ENCODE results near the gene SULF2. TPM values are rescaled to one million over a fixed set of nuclear protein-coding genes. Genes with fewer than 3 reads are reported as not detected.

SULF2 gene
- total RNA-seq, 1 donor from 2014 or later, result 62.1 TPM

DNA sequence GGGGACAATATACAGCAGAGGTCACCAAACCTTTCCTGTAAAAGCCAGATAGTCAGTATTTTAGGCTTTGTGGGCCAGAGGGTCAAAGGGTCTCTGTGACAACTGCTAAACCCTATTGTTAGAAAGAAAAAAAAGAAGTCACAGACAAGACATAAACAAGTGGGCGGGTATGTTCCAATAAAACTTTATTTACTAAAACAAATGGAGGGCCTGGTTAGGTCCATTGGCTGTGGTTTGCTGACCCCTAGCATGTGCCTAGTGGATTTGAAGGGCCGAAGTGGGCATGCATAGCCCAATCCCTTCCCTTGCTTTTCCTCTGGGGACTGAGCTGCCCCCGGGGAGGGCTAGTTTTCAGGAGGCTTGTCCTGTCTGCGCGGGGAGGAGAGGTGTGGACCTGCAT lies 78.9 kb downstream of the SULF2 start:
- H3K4me1 Mint-ChIP-seq (ENCODE audit: unreplicated experiment), result peaks cover 23% of the 10 kb centered on the region
- H3K9me3 Mint-ChIP-seq (ENCODE audit: unreplicated experiment), result no peaks in the 10 kb centered on the region
- peaks cover 4% of the 10 kb centered on the region for H3K36me3 Mint-ChIP-seq (ENCODE audit: low read depth, unreplicated experiment)
- no peak overlapping the region for H3K27ac Mint-ChIP-seq (ENCODE audit: unreplicated experiment)
- H3K27me3 Mint-ChIP-seq (ENCODE audit: unreplicated experiment), result peaks cover 4% of the 10 kb centered on the region
- DNase-seq (ENCODE audit: low spot score), result no peak
- TF ChIP-seq, protein P1, sequence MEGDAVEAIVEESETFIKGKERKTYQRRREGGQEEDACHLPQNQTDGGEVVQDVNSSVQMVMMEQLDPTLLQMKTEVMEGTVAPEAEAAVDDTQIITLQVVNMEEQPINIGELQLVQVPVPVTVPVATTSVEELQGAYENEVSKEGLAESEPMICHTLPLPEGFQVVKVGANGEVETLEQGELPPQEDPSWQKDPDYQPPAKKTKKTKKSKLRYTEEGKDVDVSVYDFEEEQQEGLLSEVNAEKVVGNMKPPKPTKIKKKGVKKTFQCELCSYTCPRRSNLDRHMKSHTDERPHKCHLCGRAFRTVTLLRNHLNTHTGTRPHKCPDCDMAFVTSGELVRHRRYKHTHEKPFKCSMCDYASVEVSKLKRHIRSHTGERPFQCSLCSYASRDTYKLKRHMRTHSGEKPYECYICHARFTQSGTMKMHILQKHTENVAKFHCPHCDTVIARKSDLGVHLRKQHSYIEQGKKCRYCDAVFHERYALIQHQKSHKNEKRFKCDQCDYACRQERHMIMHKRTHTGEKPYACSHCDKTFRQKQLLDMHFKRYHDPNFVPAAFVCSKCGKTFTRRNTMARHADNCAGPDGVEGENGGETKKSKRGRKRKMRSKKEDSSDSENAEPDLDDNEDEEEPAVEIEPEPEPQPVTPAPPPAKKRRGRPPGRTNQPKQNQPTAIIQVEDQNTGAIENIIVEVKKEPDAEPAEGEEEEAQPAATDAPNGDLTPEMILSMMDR (IDR thresholded peaks at IDR 0.05; ENCODE audit: unreplicated experiment), result no peak
- no peak overlapping the region for H3K4me3 Mint-ChIP-seq (ENCODE audit: unreplicated experiment)

DNA sequence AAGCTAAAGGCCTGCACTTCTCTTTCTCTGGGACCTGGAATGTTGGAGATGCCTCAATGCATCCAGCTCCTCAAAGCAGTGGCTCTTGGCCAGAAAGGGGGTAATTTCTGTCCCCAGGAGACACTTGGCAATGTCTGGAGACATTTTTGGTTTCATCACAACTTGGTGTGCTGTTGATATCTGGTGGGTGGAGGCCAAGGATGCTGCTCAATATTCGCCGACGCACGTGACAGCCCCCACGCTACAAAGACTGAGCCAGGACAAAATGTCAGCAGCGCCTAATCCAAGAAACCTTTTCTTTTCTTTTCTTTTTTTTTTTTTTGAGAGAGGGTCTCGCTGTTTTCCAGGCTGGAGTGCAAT lies 79.8 kb downstream of the SULF2 start:
- no peak for DNase-seq (ENCODE audit: low spot score)
- Mint-ChIP-seq H3K36me3 (ENCODE audit: low read depth, unreplicated experiment) (peaks cover 7% of the 10 kb centered on the region), H3K9me3 (ENCODE audit: unreplicated experiment) (no peaks in the 10 kb centered on the region), H3K4me1 (ENCODE audit: unreplicated experiment) (peaks cover 21% of the 10 kb centered on the region), H3K27ac (ENCODE audit: unreplicated experiment) (no peak overlapping the region), H3K27me3 (ENCODE audit: unreplicated experiment) (peaks cover 4% of the 10 kb centered on the region), H3K4me3 (ENCODE audit: unreplicated experiment) (no peak overlapping the region)
- TF ChIP-seq, protein P1 (IDR thresholded peaks at IDR 0.05; ENCODE audit: unreplicated experiment), result no peak

DNA sequence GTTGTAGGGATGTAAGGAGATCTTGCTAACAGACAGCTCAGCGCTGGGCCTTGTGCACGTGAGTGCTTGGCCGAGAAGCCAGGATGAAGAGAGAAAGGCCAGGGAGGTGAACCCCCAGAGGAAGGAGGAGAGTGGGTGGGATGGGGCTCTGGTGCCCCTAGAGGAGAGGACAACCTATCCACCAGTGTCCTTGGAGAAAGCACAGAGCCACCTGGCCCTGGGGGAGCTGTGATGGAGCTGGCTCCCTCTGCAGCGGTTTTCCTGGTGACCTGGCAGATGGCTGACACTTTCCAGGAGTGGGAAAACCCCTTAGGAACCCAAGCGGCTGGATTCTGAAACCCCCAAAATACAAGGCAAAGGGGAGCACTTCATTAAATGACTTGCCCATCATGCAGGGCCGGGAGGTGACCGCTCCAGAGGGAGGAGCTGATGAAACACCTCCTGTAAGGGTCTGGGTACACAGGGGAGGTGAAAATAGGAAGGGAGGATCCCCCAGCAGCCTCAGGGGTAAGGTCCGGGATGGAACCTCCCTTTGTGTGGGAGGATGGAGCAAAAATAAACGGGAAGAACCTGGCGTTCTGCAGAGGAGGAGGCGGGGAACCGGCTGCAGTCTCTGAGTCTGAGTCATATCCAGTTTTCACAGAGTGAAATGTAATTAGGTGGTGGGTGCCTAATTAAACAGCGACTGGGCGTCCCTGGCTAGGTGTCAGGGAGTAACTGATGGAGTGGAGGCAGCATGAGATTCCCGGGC lies 80.4 kb downstream of the SULF2 start:
- H3K27me3 Mint-ChIP-seq (ENCODE audit: unreplicated experiment), result peaks cover 4% of the 10 kb centered on the region
- H3K4me1 Mint-ChIP-seq (ENCODE audit: unreplicated experiment), result peaks cover 21% of the 10 kb centered on the region
- TF ChIP-seq, protein P1 (IDR thresholded peaks at IDR 0.05; ENCODE audit: unreplicated experiment), result no peak
- no peak for DNase-seq (ENCODE audit: low spot score)
- H3K4me3 Mint-ChIP-seq (ENCODE audit: unreplicated experiment), result no peak overlapping the region
- no peak overlapping the region for H3K27ac Mint-ChIP-seq (ENCODE audit: unreplicated experiment)
- H3K36me3 Mint-ChIP-seq (ENCODE audit: low read depth, unreplicated experiment), result peaks cover 7% of the 10 kb centered on the region
- no peaks in the 10 kb centered on the region for H3K9me3 Mint-ChIP-seq (ENCODE audit: unreplicated experiment)

DNA sequence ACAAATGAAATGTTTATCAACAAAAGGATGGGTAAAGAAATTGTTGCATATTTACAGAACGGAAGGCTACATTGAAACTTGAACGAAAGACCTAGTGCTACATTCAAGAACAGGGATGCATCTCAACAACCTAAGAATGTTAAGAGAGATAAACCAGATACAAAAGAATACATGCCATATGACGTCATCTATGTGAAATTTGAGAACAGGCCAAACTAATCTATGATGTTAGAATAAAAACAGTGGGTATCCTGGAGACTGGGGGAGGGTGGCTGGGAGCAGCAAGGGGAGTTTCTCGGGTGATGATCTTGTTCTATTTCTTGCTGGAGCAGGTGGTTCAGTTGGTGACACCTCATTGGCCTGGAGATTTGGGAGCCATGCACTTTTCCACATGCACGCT lies 81.5 kb downstream of the SULF2 start:
- TF ChIP-seq, protein P1 (IDR thresholded peaks at IDR 0.05; ENCODE audit: unreplicated experiment), result no peak
- no peak for DNase-seq (ENCODE audit: low spot score)
- Mint-ChIP-seq H3K4me1 (ENCODE audit: unreplicated experiment) (peaks cover 12% of the 10 kb centered on the region), H3K27me3 (ENCODE audit: unreplicated experiment) (no peaks in the 10 kb centered on the region), H3K36me3 (ENCODE audit: low read depth, unreplicated experiment) (peaks cover 3% of the 10 kb centered on the region), H3K4me3 (ENCODE audit: unreplicated experiment) (no peak overlapping the region), H3K27ac (ENCODE audit: unreplicated experiment) (no peak overlapping the region), H3K9me3 (ENCODE audit: unreplicated experiment) (no peaks in the 10 kb centered on the region)

DNA sequence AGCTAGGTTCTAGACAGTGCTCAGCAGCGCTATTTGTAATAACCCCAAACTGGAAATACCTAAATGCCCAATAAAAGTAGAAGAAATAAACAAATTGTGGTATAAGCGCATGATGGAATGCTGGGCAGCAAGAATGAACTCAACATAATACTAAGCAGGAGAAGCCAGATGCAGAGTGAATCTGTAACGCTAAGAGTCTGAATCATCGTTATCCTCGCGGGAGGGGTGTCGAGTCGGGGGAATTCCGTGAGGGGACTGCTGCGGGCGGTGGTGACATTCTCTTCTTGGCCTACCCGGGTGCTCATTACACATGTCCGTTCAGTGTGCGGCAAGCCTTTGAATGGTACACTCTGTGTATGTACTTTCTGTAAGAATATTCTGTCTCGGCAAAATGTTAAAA lies 83.7 kb downstream of the SULF2 start:
- no peaks in the 10 kb centered on the region for H3K9me3 Mint-ChIP-seq (ENCODE audit: unreplicated experiment)
- no peak overlapping the region for H3K4me3 Mint-ChIP-seq (ENCODE audit: unreplicated experiment)
- H3K27me3 Mint-ChIP-seq (ENCODE audit: unreplicated experiment), result no peaks in the 10 kb centered on the region
- H3K27ac Mint-ChIP-seq (ENCODE audit: unreplicated experiment), result no peak overlapping the region
- TF ChIP-seq, protein P1 (IDR thresholded peaks at IDR 0.05; ENCODE audit: unreplicated experiment), result no peak
- H3K36me3 Mint-ChIP-seq (ENCODE audit: low read depth, unreplicated experiment), result peaks cover 3% of the 10 kb centered on the region
- H3K4me1 Mint-ChIP-seq (ENCODE audit: unreplicated experiment), result no peaks in the 10 kb centered on the region
- no peak for DNase-seq (ENCODE audit: low spot score)

All from endothelial cell (in vitro differentiated cells).